GM12878 (cell line): ENCODE measurements around the gene ECT2. TPM values are rescaled to one million over a fixed set of nuclear protein-coding genes. Genes with fewer than 3 reads are reported as not detected.
A peak's percentile ranks its signal among the peaks of the same experiment; 100 is the strongest.

Source experiments
- ATAC-seq: fragments of 200-7000 bp; cut with Tn5 transposase; 3 replicates; pipeline ENCODE4 v1.9.1; 2020; ENCODE audit warnings: mild to moderate bottlenecking, moderate library complexity
- BruUV-seq: library from RNA; stranded (reverse); fragments of 400-500 nt; replicated peaks from 2 replicates; lab custom pipeline; 2021; lab: Mats Ljungman, UMichigan
- CTCF ChIA-PET: fragments of 300-600 bp; sonication (Branson Sonifier 250); formaldehyde crosslinking; extraction: SDS; loops from one replicate; lab custom pipeline; 2021; ENCODE audit warnings: inconsistent platforms; lab: Yijun Ruan, JAX
- POLR2A ChIA-PET: fragments of 350-600 bp; formaldehyde crosslinking; extraction: SDS; loops from one replicate; lab custom pipeline; 2021; ENCODE audit warnings: inconsistent platforms; lab: Charles Lee
- RAD21 ChIA-PET: fragments of 300-600 bp; sonication (Branson Sonifier 250); formaldehyde crosslinking; loops from one replicate; lab custom pipeline; 2023; ENCODE audit warnings: antibody characterized with exemption; ENCODE audit not compliant: unreplicated experiment; lab: Charles Lee
- SMC1A ChIA-PET: fragments of 300-600 bp; sonication (Branson Sonifier 250); formaldehyde crosslinking; loops from one replicate; lab custom pipeline; 2023; ENCODE audit not compliant: unreplicated experiment, uncharacterized antibody; lab: Charles Lee
- DNase-seq: peaks from one replicate; pipeline ENCODE4 v3.0.0-alpha.2; 2011; ENCODE audit warnings: low read depth, low spot score
- FAIRE-seq: peaks from 3 replicates; lab custom pipeline; 2011; peaks lifted over from hg19 to GRCh38; lab: Jason Lieb, UNC
- H2AFZ ChIP-seq: 2 replicates; pipeline ENCODE4 v1.6.0; 2011; ENCODE audit warnings: low read depth, low read length, control low read depth; ENCODE audit not compliant: control insufficient read depth
- H3K27ac ChIP-seq: 2 replicates; pipeline ENCODE4 v1.5.1; 2011; ENCODE audit warnings: control low read depth; ENCODE audit not compliant: control insufficient read depth, insufficient read depth
- H3K27me3 ChIP-seq, 2 experiments: replicated peaks in 1 of 2; 2 replicates each; pipeline versions ENCODE4 v1.6.0 to v1.6.1; 2011; ENCODE audit warnings: low read length in 1 of 2; ENCODE audit not compliant: control insufficient read depth in 2 of 2, insufficient read depth in 2 of 2
- H3K36me3 ChIP-seq, 2 experiments: 2 replicates each; pipeline ENCODE4 v1.5.1; 2011; ENCODE audit warnings: low read length in 1 of 2; ENCODE audit not compliant: control insufficient read depth in 2 of 2, insufficient read depth in 2 of 2
- H3K4me1 ChIP-seq: 2 replicates; pipeline ENCODE4 v1.6.1; 2011; ENCODE audit warnings: mild to moderate bottlenecking, low read length, moderate library complexity, mixed read lengths; ENCODE audit not compliant: control insufficient read depth, insufficient read depth
- H3K4me2 ChIP-seq: 2 replicates; pipeline ENCODE4 v1.6.0; 2011; ENCODE audit warnings: control low read depth; ENCODE audit not compliant: control insufficient read depth, insufficient read depth
- H3K4me3 ChIP-seq: fragments of 200-600 bp; sonication (generic); 2 replicates; pipeline ENCODE4 v1.5.1; 2016
- H3K79me2 ChIP-seq: 2 replicates; pipeline ENCODE4 v1.6.0; 2011; ENCODE audit warnings: low read length; ENCODE audit not compliant: control insufficient read depth, insufficient read depth
- H3K9ac ChIP-seq: 2 replicates; pipeline ENCODE4 v1.8.0; 2011; ENCODE audit warnings: low read length, control low read depth, mixed read lengths; ENCODE audit not compliant: control insufficient read depth, insufficient read depth
- H3K9me3 ChIP-seq: replicated peaks from 3 replicates; pipeline ENCODE4 v1.5.1; 2011; ENCODE audit warnings: mild to moderate bottlenecking, low read length; ENCODE audit not compliant: control insufficient read depth, insufficient read depth
- H4K20me1 ChIP-seq: 2 replicates; pipeline ENCODE4 v1.6.0; 2011; ENCODE audit not compliant: control insufficient read depth, insufficient read depth
- ATF7 ChIP-seq: fragments of 450-650 bp; IDR thresholded peaks from 2 replicates; pipeline ENCODE4 v1.6.1; 2016; ENCODE audit warnings: low read depth, mild to moderate bottlenecking
- BHLHE40 ChIP-seq, 2 experiments: fragments of 450-650 bp in 1 of 2; IDR thresholded peaks; 2 replicates each; pipeline ENCODE4 v1.6.1; 2011 to 2017; ENCODE audit warnings: low read depth in 2 of 2, borderline replicate concordance in 1 of 2, improper control_type of control experiment in 1 of 2, low read length in 1 of 2, mild to moderate bottlenecking in 1 of 2
- CHD1 ChIP-seq: IDR thresholded peaks from 2 replicates; pipeline ENCODE4 v1.6.1; 2012; ENCODE audit warnings: low read depth, low read length, improper control_type of control experiment
- GABPA ChIP-seq: IDR thresholded peaks from 2 replicates; pipeline ENCODE4 v1.6.1; 2014; ENCODE audit warnings: antibody characterized with exemption, low read depth, mild to moderate bottlenecking, inconsistent platforms
- IKZF1 ChIP-seq: fragments of 450-650 bp; conservative IDR thresholded peaks from 2 replicates; pipeline ENCODE4 v1.6.1; 2017; ENCODE audit warnings: antibody characterized with exemption, mild to moderate bottlenecking
- IKZF2 ChIP-seq, 2 experiments: fragments of 450-650 bp; IDR thresholded peaks; 2 replicates each; pipeline ENCODE4 v1.6.1; 2017; ENCODE audit warnings: mild to moderate bottlenecking in 2 of 2, moderate library complexity in 2 of 2
- LARP7 ChIP-seq: fragments of 450-650 bp; IDR thresholded peaks from 2 replicates; pipeline ENCODE4 v1.6.1; 2017; ENCODE audit warnings: mild to moderate bottlenecking
- MTA2 ChIP-seq: fragments of 450-650 bp; IDR thresholded peaks from 2 replicates; pipeline ENCODE4 v1.6.1; 2016; ENCODE audit warnings: low read depth, mild to moderate bottlenecking, moderate library complexity
- NR2C1 ChIP-seq: fragments of 450-650 bp; IDR thresholded peaks from 2 replicates; pipeline ENCODE4 v1.6.1; 2017; ENCODE audit warnings: antibody characterized with exemption, mild to moderate bottlenecking, moderate library complexity
- NR2F1 ChIP-seq: fragments of 450-650 bp; conservative IDR thresholded peaks from 2 replicates; pipeline ENCODE4 v1.6.1; 2017; ENCODE audit warnings: mild to moderate bottlenecking
- NRF1 ChIP-seq: conservative IDR thresholded peaks from 2 replicates; pipeline ENCODE4 v1.6.1; 2011; ENCODE audit warnings: mild to moderate bottlenecking, low read depth, low read length, improper control_type of control experiment
- POLR2A ChIP-seq: IDR thresholded peaks from 2 replicates; pipeline ENCODE4 v1.6.1; 2011; ENCODE audit warnings: low read depth, mild to moderate bottlenecking, low read length
- RAD51 ChIP-seq: fragments of 450-650 bp; IDR thresholded peaks from 2 replicates; pipeline ENCODE4 v1.6.1; 2016; ENCODE audit warnings: moderate library complexity, mild to moderate bottlenecking, inconsistent platforms
- RELB ChIP-seq: fragments of 450-650 bp; IDR thresholded peaks from 2 replicates; pipeline ENCODE4 v1.6.1; 2017; ENCODE audit warnings: low read depth, mild to moderate bottlenecking, moderate library complexity
- SPI1 ChIP-seq: IDR thresholded peaks from 2 replicates; pipeline ENCODE4 v1.6.1; 2011; ENCODE audit warnings: low read depth, mild to moderate bottlenecking, low read length, moderate library complexity, borderline replicate concordance; ENCODE audit not compliant: insufficient read depth
- SREBF2 ChIP-seq: IDR thresholded peaks from 2 replicates; pipeline ENCODE4 v1.6.1; 2012; ENCODE audit warnings: mild to moderate bottlenecking, low read length
- TBL1XR1 ChIP-seq: IDR thresholded peaks from 2 replicates; pipeline ENCODE4 v1.6.1; 2012; ENCODE audit warnings: low read depth, low read length, improper control_type of control experiment
- TCF7 ChIP-seq: IDR thresholded peaks from 2 replicates; pipeline ENCODE4 v1.6.1; 2014; ENCODE audit warnings: antibody characterized with exemption, borderline replicate concordance
- ZNF207 ChIP-seq: fragments of 450-650 bp; IDR thresholded peaks from 2 replicates; pipeline ENCODE4 v1.6.1; 2014; ENCODE audit warnings: antibody characterized with exemption, mild to moderate bottlenecking, borderline replicate concordance
- WGBS: methylation state at CpG from one replicate; pipeline ENCODE4 v1.1.6; 2016; ENCODE audit warnings: low lambda C conversion rate; ENCODE audit not compliant: insufficient replicate concordance, insufficient coverage; ENCODE audit errors: missing lambda C conversion rate; 5-methylcytosine and 5-hydroxymethylcytosine counted together
- in situ Hi-C: fragments of 300-500 bp; cut with MboI; formaldehyde crosslinking; loops from 9 replicates; pipeline ENCODE4 v1.14.3; 2018; ENCODE audit warnings: mixed read lengths
- intact Hi-C: fragments of 100-400 bp; cut with micrococcal nuclease; formaldehyde crosslinking; loops from one replicate; pipeline ENCODE4 v1.14.2; 2022; ENCODE audit not compliant: unreplicated experiment
- polyA plus RNA-seq, 11 experiments: library from polyadenylated mRNA; depleted of rRNA in 4 of 11; unstranded in 6 of 11; stranded (reverse) in 5 of 11; fragments of >200 nt; fragmentation: Nextera tagmentation in 4 of 11; fragmentation: Illumina TruSeq in 1 of 11; extraction: Ambion mirVana in 4 of 11; extraction: Trizol in 1 of 11; gene quantifications; 1 replicate in 1 of 11; 2 replicates in 10 of 11; pipeline versions ENCODE4 v1.2.1 to v1.2.3, GENCODE V29; 2011 to 2016; ENCODE audit warnings: inconsistent platforms in 2 of 11, missing spikeins in 2 of 11, low read depth in 1 of 11
- total RNA-seq, 4 experiments: library from RNA; depleted of rRNA in 3 of 4; stranded (reverse); fragments of >200 nt in 3 of 4; fragmentation: Illumina TruSeq in 1 of 4; extraction: Trizol in 1 of 4; gene quantifications; 2 replicates each; pipeline versions ENCODE4 v1.2.1 to v1.2.3, GENCODE V29; 2013 to 2021
- TF ChIP-seq, protein P1 (sequence below): fragments of 150-350 bp; IDR thresholded peaks from 2 replicates; pipeline ENCODE4 v1.6.1; 2014; ENCODE audit warnings: mild to moderate bottlenecking, low read depth, low read length
- TF ChIP-seq, protein P2 (sequence below): fragments of 150-350 bp; IDR thresholded peaks from 2 replicates; pipeline ENCODE4 v1.6.1; 2016; ENCODE audit warnings: low read depth, low read length

The ECT2 gene
- total and polyA plus RNA-seq, 10 of the 15 experiments (the other 5 are each of a cell fraction or from before 2014, with no cell fraction given), result 21.5 to 47.8 (median 38.2) TPM

DNA sequence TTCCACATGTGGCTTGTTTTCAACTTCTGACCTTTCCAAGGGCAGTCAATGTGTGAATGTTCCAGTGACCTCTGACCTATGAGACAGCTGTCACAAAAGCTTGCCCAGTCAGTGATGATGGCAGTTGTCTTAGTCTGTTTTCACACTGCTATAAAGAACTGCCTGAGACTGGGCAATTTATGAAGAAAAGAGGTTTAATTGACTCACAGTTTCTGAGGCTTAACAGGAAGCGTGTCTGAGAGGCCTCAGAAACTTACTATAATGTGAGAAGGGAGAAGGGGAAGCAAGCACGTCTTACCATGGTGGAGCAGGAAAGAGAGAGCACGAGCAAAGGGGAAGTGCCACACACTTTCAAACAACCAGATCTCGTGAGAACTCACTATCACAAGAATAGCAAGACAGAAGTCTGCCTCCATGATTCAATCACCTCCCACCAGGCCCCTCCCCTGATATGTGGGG lies 95.6 kb downstream of the ECT2 start:
- intact Hi-C loops (no loop called here), in situ Hi-C loops (no loop called here)
- DNase-seq, result no peak
- Histone ChIP-seq H3K27me3 (no peaks in the 10 kb centered on the region), H2AFZ (peak overlapping the region; percentile 46; the same call in 1 of the 2 replicates), H3K9ac (no peak overlapping the region), H3K36me3 (no peaks in the 10 kb centered on the region), H4K20me1 (no peaks in the 10 kb centered on the region), H3K9me3 (no peaks in the 10 kb centered on the region), H3K79me2 (no peaks in the 10 kb centered on the region), H3K4me1 (no peaks in the 10 kb centered on the region), H3K4me2 (no peak overlapping the region), H3K4me3 (no peak overlapping the region), H3K27ac (no peak overlapping the region)
- RAD21 ChIA-PET, result no interaction called here
- FAIRE-seq, result no peak
- SMC1A ChIA-PET, result interaction anchor here (0.7 to 1.5 kb wide), 3 partner anchors 10 to 150 kb away, joined by 3 to 6 read pairs (median 3); no protein-coding TSS in a partner anchor
- no TSS peak for BruUV-seq
- peak; percentile 76 for ATAC-seq
- WGBS, result 0% methylated on average over 4 of the region's 4 CpGs
- CTCF ChIA-PET, result no interaction called here
- POLR2A ChIA-PET, result interaction anchor here (0.6 kb wide), 1 partner anchor 12 kb away, joined by 4 read pairs; no protein-coding TSS in a partner anchor
- TF ChIP-seq IKZF2 (IDR thresholded peaks at IDR 0.05) (peak; percentile 52 to 57; a peak in 2 of 4 replicates), SPI1 (peak; percentile 50; the same call in 1 of the 2 replicates), BHLHE40 (IDR thresholded peaks at IDR 0.05; ENCODE audit: borderline replicate concordance in 1 of 2, low read depth in 2 of 2, low read length in 1 of 2) (peak; percentile 28 to 76; a peak in 3 of 4 replicates), NR2C1 (peak; percentile 81), POLR2A (no peak), LARP7 (no peak), RELB (peak; percentile 30; the same call in 1 of the 2 replicates), CHD1 (no peak), MTA2 (peak; percentile 52; the same call in 1 of the 2 replicates), GABPA (no peak), SREBF2 (no peak), IKZF1 (peak; percentile 59; the same call in 1 of the 2 replicates), NRF1 (no peak), NR2F1 (peak; percentile 97), TCF7 (no peak), ATF7 (0 out of 2 replicates have a peak, but pooled peaks have one; percentile 28), RAD51 (no peak), TBL1XR1 (no peak), ZNF207 (no peak)
- TF ChIP-seq, protein P1, sequence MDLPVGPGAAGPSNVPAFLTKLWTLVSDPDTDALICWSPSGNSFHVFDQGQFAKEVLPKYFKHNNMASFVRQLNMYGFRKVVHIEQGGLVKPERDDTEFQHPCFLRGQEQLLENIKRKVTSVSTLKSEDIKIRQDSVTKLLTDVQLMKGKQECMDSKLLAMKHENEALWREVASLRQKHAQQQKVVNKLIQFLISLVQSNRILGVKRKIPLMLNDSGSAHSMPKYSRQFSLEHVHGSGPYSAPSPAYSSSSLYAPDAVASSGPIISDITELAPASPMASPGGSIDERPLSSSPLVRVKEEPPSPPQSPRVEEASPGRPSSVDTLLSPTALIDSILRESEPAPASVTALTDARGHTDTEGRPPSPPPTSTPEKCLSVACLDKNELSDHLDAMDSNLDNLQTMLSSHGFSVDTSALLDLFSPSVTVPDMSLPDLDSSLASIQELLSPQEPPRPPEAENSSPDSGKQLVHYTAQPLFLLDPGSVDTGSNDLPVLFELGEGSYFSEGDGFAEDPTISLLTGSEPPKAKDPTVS, result no peak
- TF ChIP-seq, protein P2, sequence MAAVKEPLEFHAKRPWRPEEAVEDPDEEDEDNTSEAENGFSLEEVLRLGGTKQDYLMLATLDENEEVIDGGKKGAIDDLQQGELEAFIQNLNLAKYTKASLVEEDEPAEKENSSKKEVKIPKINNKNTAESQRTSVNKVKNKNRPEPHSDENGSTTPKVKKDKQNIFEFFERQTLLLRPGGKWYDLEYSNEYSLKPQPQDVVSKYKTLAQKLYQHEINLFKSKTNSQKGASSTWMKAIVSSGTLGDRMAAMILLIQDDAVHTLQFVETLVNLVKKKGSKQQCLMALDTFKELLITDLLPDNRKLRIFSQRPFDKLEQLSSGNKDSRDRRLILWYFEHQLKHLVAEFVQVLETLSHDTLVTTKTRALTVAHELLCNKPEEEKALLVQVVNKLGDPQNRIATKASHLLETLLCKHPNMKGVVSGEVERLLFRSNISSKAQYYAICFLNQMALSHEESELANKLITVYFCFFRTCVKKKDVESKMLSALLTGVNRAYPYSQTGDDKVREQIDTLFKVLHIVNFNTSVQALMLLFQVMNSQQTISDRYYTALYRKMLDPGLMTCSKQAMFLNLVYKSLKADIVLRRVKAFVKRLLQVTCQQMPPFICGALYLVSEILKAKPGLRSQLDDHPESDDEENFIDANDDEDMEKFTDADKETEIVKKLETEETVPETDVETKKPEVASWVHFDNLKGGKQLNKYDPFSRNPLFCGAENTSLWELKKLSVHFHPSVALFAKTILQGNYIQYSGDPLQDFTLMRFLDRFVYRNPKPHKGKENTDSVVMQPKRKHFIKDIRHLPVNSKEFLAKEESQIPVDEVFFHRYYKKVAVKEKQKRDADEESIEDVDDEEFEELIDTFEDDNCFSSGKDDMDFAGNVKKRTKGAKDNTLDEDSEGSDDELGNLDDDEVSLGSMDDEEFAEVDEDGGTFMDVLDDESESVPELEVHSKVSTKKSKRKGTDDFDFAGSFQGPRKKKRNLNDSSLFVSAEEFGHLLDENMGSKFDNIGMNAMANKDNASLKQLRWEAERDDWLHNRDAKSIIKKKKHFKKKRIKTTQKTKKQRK, result no peak
